ENCODE measurements around the gene CCDC91. TPM values are rescaled to one million over a fixed set of nuclear protein-coding genes. Genes with fewer than 3 reads are reported as not detected.

CCDC91 gene
- total and polyA plus RNA-seq, 2 of the 4 experiments (the other 2 are of a cell fraction): 8.6 to 14.7 TPM

DNA sequence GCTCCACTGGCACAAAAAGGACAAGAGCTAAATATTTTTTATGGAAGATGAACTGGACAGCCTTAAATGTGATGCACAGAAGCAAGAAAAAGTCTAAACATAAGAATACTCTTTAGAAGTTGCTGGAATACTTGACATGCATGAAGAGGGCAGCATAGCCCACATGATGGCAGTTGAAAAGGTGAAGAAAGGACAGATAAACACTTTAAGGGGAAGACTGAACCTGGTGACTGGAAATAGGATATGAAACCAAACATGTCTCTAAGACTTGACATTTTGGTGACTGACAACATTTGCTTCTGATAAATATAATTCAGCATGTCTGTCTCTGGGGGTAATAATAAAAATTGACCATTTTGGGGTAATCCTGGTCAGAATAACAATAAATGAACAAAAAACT, 273.1 kb downstream of the CCDC91 start:
- H2BK120ac ChIP-seq (ENCODE audit: low read depth, low read length): no peak overlapping the region
- dilution Hi-C loops (cut with HindIII; ENCODE audit: low sequenced_read_pairs, unreplicated experiment): no loop called here
- no peak overlapping the region for H4K5ac ChIP-seq (ENCODE audit: low read depth, low read length)
- no peaks in the 10 kb centered on the region for H3K9me1 ChIP-seq (ENCODE audit: insufficient read depth, low read length)
- H2BK15ac ChIP-seq (ENCODE audit: low read depth, low read length): no peak overlapping the region
- no peak for TF ChIP-seq CTCF (conservative IDR thresholded peaks at IDR 0.05; ENCODE audit: low read depth, low read length)
- no peak for TF ChIP-seq RAD21 (IDR thresholded peaks at IDR 0.05; ENCODE audit: low read length)
- TF ChIP-seq, protein P1, sequence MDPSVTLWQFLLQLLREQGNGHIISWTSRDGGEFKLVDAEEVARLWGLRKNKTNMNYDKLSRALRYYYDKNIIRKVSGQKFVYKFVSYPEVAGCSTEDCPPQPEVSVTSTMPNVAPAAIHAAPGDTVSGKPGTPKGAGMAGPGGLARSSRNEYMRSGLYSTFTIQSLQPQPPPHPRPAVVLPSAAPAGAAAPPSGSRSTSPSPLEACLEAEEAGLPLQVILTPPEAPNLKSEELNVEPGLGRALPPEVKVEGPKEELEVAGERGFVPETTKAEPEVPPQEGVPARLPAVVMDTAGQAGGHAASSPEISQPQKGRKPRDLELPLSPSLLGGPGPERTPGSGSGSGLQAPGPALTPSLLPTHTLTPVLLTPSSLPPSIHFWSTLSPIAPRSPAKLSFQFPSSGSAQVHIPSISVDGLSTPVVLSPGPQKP (IDR thresholded peaks at IDR 0.05; ENCODE audit: borderline replicate concordance, low read depth, low read length): no peak
- TF ChIP-seq MAZ (IDR thresholded peaks at IDR 0.05; ENCODE audit: borderline replicate concordance, low read depth, low read length): no peak
- TF ChIP-seq BHLHE40 (IDR thresholded peaks at IDR 0.05; ENCODE audit: low read depth, low read length): no peak
- TF ChIP-seq FOS (IDR thresholded peaks at IDR 0.05; ENCODE audit: low read depth, low read length): no peak
- no peak for TF ChIP-seq RFX5 (IDR thresholded peaks at IDR 0.05; ENCODE audit: low read depth, low read length)
- no peak for TF ChIP-seq MXI1 (IDR thresholded peaks at IDR 0.05; ENCODE audit: borderline replicate concordance, low read depth, low read length)
- no peak for TF ChIP-seq USF2 (IDR thresholded peaks at IDR 0.05; ENCODE audit: low read depth, low read length)
- TF ChIP-seq RCOR1 (IDR thresholded peaks at IDR 0.05; ENCODE audit: insufficient replicate concordance, low read length): no peak
- TF ChIP-seq NFE2L2 (IDR thresholded peaks at IDR 0.05; ENCODE audit: low read depth, low read length): no peak
- TF ChIP-seq CEBPB (IDR thresholded peaks at IDR 0.05; ENCODE audit: low read depth, low read length): no peak
- TF ChIP-seq CHD1 (IDR thresholded peaks at IDR 0.05; ENCODE audit: low read depth, low read length): no peak
- H3K4me3 ChIP-seq (ENCODE audit: insufficient read depth, low read depth, low read length): no peak overlapping the region
- no peaks in the 10 kb centered on the region for H4K20me1 ChIP-seq (ENCODE audit: insufficient read depth, low read length)
- no peak overlapping the region for H3K4me2 ChIP-seq (ENCODE audit: low read depth, low read length)
- no peak overlapping the region for H2AFZ ChIP-seq (replicated peaks; ENCODE audit: low read length, poor library complexity)
- H2AK5ac ChIP-seq (ENCODE audit: low read depth, low read length): no peak overlapping the region
- no peak overlapping the region for H2AK9ac ChIP-seq (replicated peaks; ENCODE audit: low read depth, low read length, poor library complexity)
- H3K56ac ChIP-seq (ENCODE audit: extremely low read depth, insufficient read depth, low read length): no peak overlapping the region
- ChIA-PET CTCF (no interaction called here), POLR2A (ENCODE audit: unreplicated experiment) (no interaction called here)
- H4K91ac ChIP-seq (ENCODE audit: insufficient read depth, low read depth, low read length): no peak overlapping the region
- ATAC-seq (ENCODE audit: low read depth) (no peak), DNase-seq (no peak)
- H3K23ac ChIP-seq (ENCODE audit: low read depth, low read length): no peak overlapping the region
- H3K18ac ChIP-seq (ENCODE audit: low read depth, low read length): no peak overlapping the region
- no peaks in the 10 kb centered on the region for H3K79me1 ChIP-seq (ENCODE audit: low read depth in 1 of 2, low read length in 2 of 2)
- no peaks in the 10 kb centered on the region for H3K9me3 ChIP-seq (ENCODE audit: control insufficient read depth, insufficient read depth, low read length)
- H3K27me3 ChIP-seq (ENCODE audit: control insufficient read depth, insufficient read depth, low read length): no peaks in the 10 kb centered on the region
- no peak overlapping the region for H3K27ac ChIP-seq (ENCODE audit: insufficient read depth, low read length)
- intact Hi-C loops (cut with micrococcal nuclease): no loop called here
- H3K4ac ChIP-seq (ENCODE audit: low read depth, low read length): no peak overlapping the region
- no peak overlapping the region for H2BK20ac ChIP-seq (ENCODE audit: low read depth, low read length)
- H4K8ac ChIP-seq (ENCODE audit: low read depth in 2 of 2, low read length in 2 of 2): no peak overlapping the region
- H2BK5ac ChIP-seq (ENCODE audit: low read depth, low read length, poor library complexity, severe bottlenecking): no peak overlapping the region
- peaks cover 3% of the 10 kb centered on the region; the same call in 1 of the 2 replicates for H3K36me3 ChIP-seq (ENCODE audit: control insufficient read depth, insufficient read depth, low read length)
- H3K14ac ChIP-seq (replicated peaks; ENCODE audit: low read depth, low read length): no peak overlapping the region
- in situ Hi-C loops (cut with MboI; ENCODE audit: low sequenced_read_pairs): no loop called here
- H3K4me1 ChIP-seq (ENCODE audit: control insufficient read depth, insufficient read depth, low read length): no peaks in the 10 kb centered on the region
- no peak overlapping the region for H3K9ac ChIP-seq (ENCODE audit: low read depth, low read length)
- BruUV-seq (replicated peaks): no TSS peak

All from IMR-90 (cell line).